ENCODE data around the gene TRAPPC8. TPM values are rescaled to one million over a fixed set of nuclear protein-coding genes. Genes with fewer than 3 reads are reported as not detected.

TRAPPC8 gene
- polyA plus RNA-seq, 2 of the 4 experiments (the other 2 are of a cell fraction): 12.2 to 41.8 TPM

GRCh38 chr18:31831903-31832302 is 111.0 kb downstream of the TRAPPC8 start:
- H3K9me3 ChIP-seq: no peaks in the 10 kb centered on the region
- FAIRE-seq: no peak
- H3K27ac ChIP-seq: no peak overlapping the region
- H3K4me1 ChIP-seq: no peaks in the 10 kb centered on the region
- ChIA-PET POLR2A (no interaction called here), CTCF (no interaction called here)
- no peak overlapping the region for H3K4me3 ChIP-seq
- no peak for ATAC-seq
- TF ChIP-seq FOXS1 (CRISPR knock-in tag; IDR thresholded peaks at IDR 0.05) (no peak), RFX5 (IDR thresholded peaks at IDR 0.05) (no peak), MAX (IDR thresholded peaks at IDR 0.05) (no peak), NPAS2 (CRISPR knock-in tag; IDR thresholded peaks at IDR 0.05; ENCODE audit: borderline replicate concordance) (no peak), TFCP2L1 (CRISPR knock-in tag; IDR thresholded peaks at IDR 0.05) (no peak), USF2 (IDR thresholded peaks at IDR 0.05) (no peak), HOXB5 (CRISPR knock-in tag; IDR thresholded peaks at IDR 0.05) (no peak)
- WGBS (ENCODE audit: missing lambda C conversion rate): 85% methylated on average over 1 of the region's 1 CpG
- no peak overlapping the region for H3K4me2 ChIP-seq
- no peak for DNase-seq (ENCODE audit: low read depth in 1 of 2, low spot score in 1 of 2)

GRCh38 chr18:31830686-31831085 is 112.2 kb downstream of the TRAPPC8 start:
- no peak overlapping the region for H3K4me3 ChIP-seq
- ChIA-PET CTCF (no interaction called here), POLR2A (no interaction called here)
- H3K9me3 ChIP-seq: no peaks in the 10 kb centered on the region
- WGBS (ENCODE audit: missing lambda C conversion rate): 98% methylated on average over 3 of the region's 3 CpGs
- no peak for DNase-seq (ENCODE audit: low read depth in 1 of 2, low spot score in 1 of 2)
- no peak overlapping the region for H3K4me2 ChIP-seq
- H3K4me1 ChIP-seq: no peaks in the 10 kb centered on the region
- ATAC-seq: no peak
- no peak for FAIRE-seq
- no peak overlapping the region for H3K27ac ChIP-seq
- TF ChIP-seq CHD2 (IDR thresholded peaks at IDR 0.05; ENCODE audit: low read length, partially characterized antibody) (no peak), JUN (IDR thresholded peaks at IDR 0.05) (no peak), RNF2 (IDR thresholded peaks at IDR 0.05; ENCODE audit: borderline replicate concordance, low read depth) (no peak), FOXS1 (CRISPR knock-in tag; IDR thresholded peaks at IDR 0.05) (no peak), MAX (IDR thresholded peaks at IDR 0.05) (no peak), REST (IDR thresholded peaks at IDR 0.05) (no peak), RCOR1 (IDR thresholded peaks at IDR 0.05; ENCODE audit: low read depth, low read length) (no peak), MAFK (IDR thresholded peaks at IDR 0.05; ENCODE audit: partially characterized antibody) (no peak), SREBF2 (IDR thresholded peaks at IDR 0.05) (no peak), ZFP36 (IDR thresholded peaks at IDR 0.05; ENCODE audit: borderline replicate concordance, partially characterized antibody) (no peak)

GRCh38 chr18:31828613-31829012 is 114.3 kb downstream of the TRAPPC8 start:
- no peak for FAIRE-seq
- Histone ChIP-seq H3K4me1 (no peaks in the 10 kb centered on the region), H3K27ac (no peak overlapping the region), H3K4me2 (no peak overlapping the region), H3K9me3 (no peaks in the 10 kb centered on the region), H3K4me3 (no peak overlapping the region)
- CTCF ChIA-PET: no interaction called here
- POLR2A ChIA-PET: no interaction called here
- no peak for DNase-seq (ENCODE audit: low read depth in 1 of 2, low spot score in 1 of 2)
- TF ChIP-seq HOXB13 (CRISPR knock-in tag; IDR thresholded peaks at IDR 0.05; ENCODE audit: low read depth): no peak
- no peak for TF ChIP-seq ELK1 (IDR thresholded peaks at IDR 0.05; ENCODE audit: low read depth, low read length)
- TF ChIP-seq FOSL2 (IDR thresholded peaks at IDR 0.05): no peak
- no peak for TF ChIP-seq FOSL2 (CRISPR knock-in tag; IDR thresholded peaks at IDR 0.05)
- no peak for TF ChIP-seq CBX2 (IDR thresholded peaks at IDR 0.05; ENCODE audit: borderline replicate concordance, low read depth)
- TF ChIP-seq HOXB5 (CRISPR knock-in tag; IDR thresholded peaks at IDR 0.05): no peak
- no peak for TF ChIP-seq ZNF302 (CRISPR knock-in tag; IDR thresholded peaks at IDR 0.05)
- no peak for TF ChIP-seq E2F6 (IDR thresholded peaks at IDR 0.05; ENCODE audit: borderline replicate concordance, low read depth)
- no peak for TF ChIP-seq CHD2 (IDR thresholded peaks at IDR 0.05; ENCODE audit: low read length, partially characterized antibody)
- no peak for TF ChIP-seq HES2 (IDR thresholded peaks at IDR 0.05)
- no peak for TF ChIP-seq SREBF2 (IDR thresholded peaks at IDR 0.05)
- TF ChIP-seq PHF8 (IDR thresholded peaks at IDR 0.05; ENCODE audit: borderline replicate concordance, low read depth): no peak
- TF ChIP-seq PBX3 (IDR thresholded peaks at IDR 0.05): no peak
- no peak for TF ChIP-seq NFE2L2 (conservative IDR thresholded peaks at IDR 0.05; ENCODE audit: low read length)
- no peak for TF ChIP-seq MYC (IDR thresholded peaks at IDR 0.05; ENCODE audit: borderline replicate concordance, low read length)
- no peak for TF ChIP-seq RCOR1 (IDR thresholded peaks at IDR 0.05; ENCODE audit: low read depth, low read length)
- WGBS (ENCODE audit: missing lambda C conversion rate): 94% methylated on average over 10 of the region's 10 CpGs
- no peak for ATAC-seq

All from A549 (cell line).